Upper lobe of left lung (tissue), 4 donors: Measurements from ENCODE around the gene PALLD.

Experiments
- EP300 ChIP-seq, 4 donors: sonication (generic); formaldehyde crosslinking; IDR thresholded peaks; one replicate each; pipeline ENCODE4 v1.5.1; 2017; ENCODE audit warnings: antibody characterized with exemption in 4 of 4, control low read depth in 2 of 4
- POLR2A ChIP-seq, 4 donors: fragments of 450-650 bp; IDR thresholded peaks; one replicate each; pipeline ENCODE4 v1.5.1; 2016 to 2017; ENCODE audit warnings: antibody characterized with exemption in 4 of 4, mild to moderate bottlenecking in 2 of 4
- TF ChIP-seq, protein P1 (sequence below), 6 experiments: fragments of 450-650 bp in 4 of 6; fragments of 200-600 bp in 2 of 6; sonication (generic) in 2 of 6; IDR thresholded peaks; one replicate each; pipeline ENCODE4 v1.5.1; 2016 to 2019; ENCODE audit warnings: antibody characterized with exemption in 6 of 6

DNA sequence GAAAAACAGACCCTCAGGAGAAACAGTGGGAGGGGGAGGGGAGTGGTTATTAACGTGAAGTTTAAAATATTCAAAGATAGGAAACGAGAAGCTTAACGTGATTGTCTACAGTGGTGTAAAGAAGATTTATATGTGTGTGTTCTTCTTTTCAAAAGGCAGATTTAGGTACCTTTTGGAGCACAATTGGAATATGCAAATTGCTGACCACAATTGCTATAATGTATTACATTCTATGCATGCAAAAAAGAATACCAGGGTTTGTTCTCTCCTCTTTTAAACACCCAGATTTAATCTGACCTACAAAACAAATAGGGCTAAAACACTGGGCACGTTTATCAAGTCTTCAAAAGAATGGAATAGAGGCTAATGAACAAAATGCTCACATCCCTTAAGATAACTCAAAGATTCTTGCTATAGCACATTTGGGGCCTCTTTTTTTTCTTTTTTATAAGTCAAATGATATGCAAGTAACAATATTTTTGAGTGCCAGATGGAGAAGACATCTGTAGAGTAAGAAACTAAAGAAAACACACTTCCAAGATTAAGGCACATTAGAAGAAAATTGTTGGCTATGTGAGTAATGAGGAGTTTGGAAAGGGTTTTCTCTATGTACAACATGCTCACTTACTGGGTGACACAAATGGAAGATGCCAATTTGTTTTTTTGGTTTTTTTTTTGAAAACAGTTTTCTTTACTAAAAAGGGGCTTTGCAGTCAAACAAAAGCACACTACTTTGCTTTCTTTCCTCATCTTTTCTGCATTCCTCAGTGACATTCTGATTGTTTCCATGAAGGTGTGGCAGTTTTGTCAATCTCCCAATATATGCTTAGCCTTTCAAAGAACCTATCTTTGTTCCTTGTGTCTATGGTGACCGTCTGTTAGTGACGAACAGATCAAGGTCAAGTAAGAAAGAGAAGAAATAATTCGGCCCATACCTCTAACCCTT is 240.3 kb downstream of the PALLD start:
- TF ChIP-seq, protein P1, sequence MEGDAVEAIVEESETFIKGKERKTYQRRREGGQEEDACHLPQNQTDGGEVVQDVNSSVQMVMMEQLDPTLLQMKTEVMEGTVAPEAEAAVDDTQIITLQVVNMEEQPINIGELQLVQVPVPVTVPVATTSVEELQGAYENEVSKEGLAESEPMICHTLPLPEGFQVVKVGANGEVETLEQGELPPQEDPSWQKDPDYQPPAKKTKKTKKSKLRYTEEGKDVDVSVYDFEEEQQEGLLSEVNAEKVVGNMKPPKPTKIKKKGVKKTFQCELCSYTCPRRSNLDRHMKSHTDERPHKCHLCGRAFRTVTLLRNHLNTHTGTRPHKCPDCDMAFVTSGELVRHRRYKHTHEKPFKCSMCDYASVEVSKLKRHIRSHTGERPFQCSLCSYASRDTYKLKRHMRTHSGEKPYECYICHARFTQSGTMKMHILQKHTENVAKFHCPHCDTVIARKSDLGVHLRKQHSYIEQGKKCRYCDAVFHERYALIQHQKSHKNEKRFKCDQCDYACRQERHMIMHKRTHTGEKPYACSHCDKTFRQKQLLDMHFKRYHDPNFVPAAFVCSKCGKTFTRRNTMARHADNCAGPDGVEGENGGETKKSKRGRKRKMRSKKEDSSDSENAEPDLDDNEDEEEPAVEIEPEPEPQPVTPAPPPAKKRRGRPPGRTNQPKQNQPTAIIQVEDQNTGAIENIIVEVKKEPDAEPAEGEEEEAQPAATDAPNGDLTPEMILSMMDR (IDR thresholded peaks at IDR 0.05) = no peak
- TF ChIP-seq POLR2A (IDR thresholded peaks at IDR 0.05) (no peak), EP300 (IDR thresholded peaks at IDR 0.05) (no peak)
